ENCODE results near the gene SIT1.
A peak's percentile ranks its signal among the peaks of the same experiment; 100 is the strongest.

The SIT1 gene

DNA sequence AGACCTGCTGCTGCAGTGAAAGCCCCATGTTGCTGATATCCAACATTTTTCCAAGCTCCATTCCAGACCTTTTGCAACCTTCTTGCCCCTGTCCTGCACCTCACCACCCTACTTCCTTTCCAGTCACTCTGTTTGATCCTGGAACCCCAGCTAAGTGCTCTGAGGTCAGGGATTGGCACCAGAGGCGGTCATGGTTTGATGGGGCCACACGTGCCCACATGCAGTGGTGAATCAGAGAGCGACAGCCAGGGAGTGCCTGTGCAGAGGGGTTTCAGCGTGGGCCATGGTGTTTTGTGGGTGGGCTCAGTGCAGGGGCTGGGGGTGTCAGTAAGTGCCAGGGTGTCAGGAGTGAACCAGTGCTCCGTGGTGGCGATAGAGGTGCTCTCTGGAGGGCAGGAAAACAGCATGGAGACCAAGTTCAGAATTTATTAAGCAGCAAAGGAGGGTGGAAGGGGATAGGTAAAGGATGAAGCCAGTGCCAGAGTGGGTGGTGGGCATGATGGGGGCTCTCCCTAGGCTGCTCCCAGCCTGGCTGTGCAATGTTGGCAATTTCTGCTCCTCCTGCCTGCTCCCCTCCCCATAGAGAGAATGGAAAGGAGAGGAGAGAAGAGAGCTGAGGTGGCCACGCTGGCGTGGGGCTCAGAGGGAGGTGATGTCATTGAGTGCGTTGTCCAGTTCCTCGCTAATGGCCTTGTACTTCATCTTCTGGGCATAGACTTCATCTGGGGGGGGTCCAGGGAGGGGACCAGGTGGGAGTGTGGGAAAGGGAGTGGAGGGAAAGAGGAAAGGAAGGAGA, 32.0 kb upstream of the SIT1 start:
- no peak for DNase-seq (ENCODE audit: low spot score)

DNA sequence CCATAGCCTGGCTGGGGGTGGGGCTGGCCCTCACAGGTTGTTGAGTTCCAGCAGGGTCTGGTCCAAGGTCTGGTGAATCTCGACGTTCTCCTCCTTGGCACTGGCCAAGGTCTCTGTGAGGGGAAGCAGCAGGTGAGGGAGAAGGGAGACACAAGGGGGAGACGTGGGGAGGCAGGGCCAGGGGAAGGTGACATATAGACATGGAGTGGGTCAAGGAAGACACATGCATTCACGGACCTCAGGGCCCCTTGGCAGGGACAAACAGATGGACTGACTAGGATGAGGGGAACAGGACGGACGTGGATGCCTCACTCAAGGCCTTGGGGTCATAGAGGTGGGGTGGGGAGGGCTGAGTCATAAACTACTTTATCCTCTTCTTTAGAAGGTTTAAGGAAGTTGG, 31.3 kb upstream of the SIT1 start:
- DNase-seq (ENCODE audit: low spot score): no peak

DNA sequence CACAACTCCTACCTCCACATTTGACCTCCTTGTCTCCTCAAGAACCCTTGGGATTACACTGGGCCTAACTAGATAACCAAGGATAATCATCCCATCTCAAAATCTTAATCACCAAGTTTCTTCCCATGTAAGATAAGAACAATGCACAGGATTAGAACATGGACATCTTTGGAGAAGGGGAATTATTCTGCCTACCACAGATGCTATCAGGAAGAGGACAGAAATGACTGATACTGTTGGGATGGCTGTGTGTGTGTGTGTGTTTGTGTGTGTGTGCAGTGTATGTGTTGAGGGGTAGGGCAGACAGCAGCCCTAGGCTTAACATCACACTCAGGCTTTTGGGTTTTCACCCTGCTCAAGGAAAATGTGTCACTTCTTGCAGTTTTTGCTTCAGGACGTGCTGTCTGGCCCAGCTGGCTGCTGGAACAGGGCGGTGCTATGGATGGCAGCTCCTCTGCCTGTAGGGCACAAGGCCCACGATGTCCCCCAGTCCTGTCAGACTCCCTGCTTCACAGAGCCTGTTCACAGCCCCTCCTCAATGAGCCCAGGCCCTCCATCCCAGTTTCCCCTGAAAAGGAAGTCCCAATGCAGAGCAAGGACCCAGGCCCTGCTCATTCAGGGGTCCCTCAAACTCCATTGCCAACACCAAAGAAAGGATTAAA, 30.7 kb upstream of the SIT1 start:
- DNase-seq (ENCODE audit: low spot score): no peak

DNA sequence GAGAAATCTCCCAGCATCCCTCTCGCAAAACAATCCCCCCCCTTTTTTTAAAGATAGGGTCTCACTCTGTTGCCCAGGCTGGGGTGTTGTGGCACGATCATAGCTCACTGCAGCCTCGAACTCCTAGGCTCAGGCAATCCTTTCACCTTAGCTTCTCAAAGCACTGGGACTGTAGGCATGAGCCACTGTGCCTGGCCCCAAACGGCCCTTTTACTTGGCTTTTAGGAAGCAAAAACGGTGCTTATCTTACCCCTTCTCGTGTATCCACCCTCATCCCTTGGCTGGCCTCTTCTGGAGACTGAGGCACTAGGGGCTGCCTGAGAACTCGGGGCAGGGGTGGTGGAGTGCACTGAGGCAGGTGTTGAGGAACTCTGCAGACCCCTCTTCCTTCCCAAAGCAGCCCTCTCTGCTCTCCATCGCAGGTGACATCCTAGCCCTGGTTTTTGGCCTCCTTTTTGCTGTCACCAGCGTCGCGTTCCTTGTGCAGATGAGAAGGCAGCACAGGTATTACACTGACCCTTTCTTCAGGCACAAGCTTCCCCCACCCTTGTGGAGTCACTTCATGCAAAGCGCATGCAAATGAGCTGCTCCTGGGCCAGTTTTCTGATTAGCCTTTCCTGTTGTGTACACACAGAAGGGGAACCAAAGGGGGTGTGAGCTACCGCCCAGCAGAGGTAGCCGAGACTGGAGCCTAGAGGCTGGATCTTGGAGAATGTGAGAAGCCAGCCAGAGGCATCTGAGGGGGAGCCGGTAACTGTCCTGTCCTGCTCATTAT, 29.8 kb upstream of the SIT1 start:
- DNase-seq (ENCODE audit: low spot score): no peak

DNA sequence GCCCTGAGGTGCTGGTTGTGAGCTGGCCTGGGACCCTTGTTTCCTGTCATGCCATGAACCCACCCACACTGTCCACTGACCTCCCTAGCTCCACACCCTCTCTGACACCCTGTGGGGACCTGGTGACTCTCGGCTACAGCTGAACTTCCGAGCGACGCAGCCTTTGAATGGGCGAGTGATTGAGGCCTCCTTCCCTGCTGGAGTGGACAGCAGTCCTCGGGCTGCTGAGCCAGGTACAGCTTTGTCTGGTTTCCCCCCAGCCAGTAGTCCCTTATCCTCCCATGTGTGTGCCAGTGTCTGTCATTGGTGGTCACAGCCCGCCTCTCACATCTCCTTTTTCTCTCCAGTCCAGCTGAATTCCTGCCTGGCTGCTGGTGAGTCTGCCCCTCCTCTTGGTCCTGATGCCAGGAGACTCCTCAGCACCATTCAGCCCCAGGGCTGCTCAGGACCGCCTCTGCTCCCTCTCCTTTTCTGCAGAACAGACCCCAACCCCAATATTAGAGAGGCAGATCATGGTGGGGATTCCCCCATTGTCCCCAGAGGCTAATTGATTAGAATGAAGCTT, 29.1 kb upstream of the SIT1 start:
- DNase-seq (ENCODE audit: low spot score): no peak

DNA sequence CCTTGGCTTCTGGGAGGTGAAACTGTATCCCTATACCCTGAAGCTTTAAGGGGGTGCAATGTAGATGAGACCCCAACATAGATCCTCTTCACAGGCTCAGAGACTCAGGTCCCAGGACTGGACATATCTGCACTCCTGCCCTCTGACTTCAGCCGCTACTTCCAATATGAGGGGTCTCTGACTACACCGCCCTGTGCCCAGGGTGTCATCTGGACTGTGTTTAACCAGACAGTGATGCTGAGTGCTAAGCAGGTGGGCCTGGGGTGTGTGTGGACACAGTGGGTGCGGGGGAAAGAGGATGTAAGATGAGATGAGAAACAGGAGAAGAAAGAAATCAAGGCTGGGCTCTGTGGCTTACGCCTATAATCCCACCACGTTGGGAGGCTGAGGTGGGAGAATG, 28.4 kb upstream of the SIT1 start:
- no peak for DNase-seq (ENCODE audit: low spot score)

DNA sequence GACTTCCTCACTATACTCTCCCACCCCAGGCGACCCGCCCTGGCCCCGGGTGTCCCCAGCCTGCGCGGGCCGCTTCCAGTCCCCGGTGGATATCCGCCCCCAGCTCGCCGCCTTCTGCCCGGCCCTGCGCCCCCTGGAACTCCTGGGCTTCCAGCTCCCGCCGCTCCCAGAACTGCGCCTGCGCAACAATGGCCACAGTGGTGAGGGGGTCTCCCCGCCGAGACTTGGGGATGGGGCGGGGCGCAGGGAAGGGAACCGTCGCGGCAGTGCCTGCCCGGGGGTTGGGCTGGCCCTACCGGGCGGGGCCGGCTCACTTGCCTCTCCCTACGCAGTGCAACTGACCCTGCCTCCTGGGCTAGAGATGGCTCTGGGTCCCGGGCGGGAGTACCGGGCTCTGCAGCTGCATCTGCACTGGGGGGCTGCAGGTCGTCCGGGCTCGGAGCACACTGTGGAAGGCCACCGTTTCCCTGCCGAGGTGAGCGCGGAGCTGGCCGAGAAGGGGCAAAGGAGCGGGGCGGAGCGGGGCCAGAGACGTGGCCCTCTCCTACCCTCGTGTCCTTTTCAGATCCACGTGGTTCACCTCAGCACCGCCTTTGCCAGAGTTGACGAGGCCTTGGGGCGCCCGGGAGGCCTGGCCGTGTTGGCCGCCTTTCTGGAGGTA, 25.1 kb upstream of the SIT1 start:
- no peak for DNase-seq (ENCODE audit: low spot score)

DNA sequence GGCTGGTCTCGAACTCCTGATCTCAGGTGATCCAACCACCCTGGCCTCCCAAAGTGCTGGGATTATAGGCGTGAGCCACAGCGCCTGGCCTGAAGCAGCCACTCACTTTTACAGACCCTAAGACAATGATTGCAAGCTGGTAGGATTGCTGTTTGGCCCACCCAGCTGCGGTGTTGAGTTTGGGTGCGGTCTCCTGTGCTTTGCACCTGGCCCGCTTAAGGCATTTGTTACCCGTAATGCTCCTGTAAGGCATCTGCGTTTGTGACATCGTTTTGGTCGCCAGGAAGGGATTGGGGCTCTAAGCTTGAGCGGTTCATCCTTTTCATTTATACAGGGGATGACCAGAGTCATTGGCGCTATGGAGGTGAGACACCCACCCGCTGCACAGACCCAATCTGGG, 24.5 kb upstream of the SIT1 start:
- DNase-seq (ENCODE audit: low spot score): no peak

DNA sequence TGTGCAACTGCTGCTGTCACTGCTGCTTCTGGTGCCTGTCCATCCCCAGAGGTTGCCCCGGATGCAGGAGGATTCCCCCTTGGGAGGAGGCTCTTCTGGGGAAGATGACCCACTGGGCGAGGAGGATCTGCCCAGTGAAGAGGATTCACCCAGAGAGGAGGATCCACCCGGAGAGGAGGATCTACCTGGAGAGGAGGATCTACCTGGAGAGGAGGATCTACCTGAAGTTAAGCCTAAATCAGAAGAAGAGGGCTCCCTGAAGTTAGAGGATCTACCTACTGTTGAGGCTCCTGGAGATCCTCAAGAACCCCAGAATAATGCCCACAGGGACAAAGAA, 23.3 kb upstream of the SIT1 start:
- no peak for DNase-seq (ENCODE audit: low spot score)

DNA sequence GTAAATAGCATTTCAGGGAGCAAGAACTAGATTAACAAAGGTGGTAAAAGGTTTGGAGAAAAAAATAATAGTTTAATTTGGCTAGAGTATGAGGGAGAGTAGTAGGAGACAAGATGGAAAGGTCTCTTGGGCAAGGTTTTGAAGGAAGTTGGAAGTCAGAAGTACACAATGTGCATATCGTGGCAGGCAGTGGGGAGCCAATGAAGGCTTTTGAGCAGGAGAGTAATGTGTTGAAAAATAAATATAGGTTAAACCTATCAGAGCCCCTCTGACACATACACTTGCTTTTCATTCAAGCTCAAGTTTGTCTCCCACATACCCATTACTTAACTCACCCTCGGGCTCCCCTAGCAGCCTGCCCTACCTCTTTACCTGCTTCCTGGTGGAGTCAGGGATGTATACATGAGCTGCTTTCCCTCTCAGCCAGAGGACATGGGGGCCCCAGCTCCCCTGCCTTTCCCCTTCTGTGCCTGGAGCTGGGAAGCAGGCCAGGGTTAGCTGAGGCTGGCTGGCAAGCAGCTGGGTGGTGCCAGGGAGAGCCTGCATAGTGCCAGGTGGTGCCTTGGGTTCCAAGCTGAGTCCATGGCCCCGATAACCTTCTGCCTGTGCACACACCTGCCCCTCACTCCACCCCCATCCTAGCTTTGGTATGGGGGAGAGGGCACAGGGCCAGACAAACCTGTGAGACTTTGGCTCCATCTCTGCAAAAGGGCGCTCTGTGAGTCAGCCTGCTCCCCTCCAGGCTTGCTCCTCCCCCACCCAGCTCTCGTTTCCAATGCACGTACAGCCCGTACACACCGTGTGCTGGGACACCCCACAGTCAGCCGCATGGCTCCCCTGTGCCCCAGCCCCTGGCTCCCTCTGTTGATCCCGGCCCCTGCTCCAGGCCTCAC, 22.6 kb upstream of the SIT1 start, which contains the start of gene CA9:
Gene CA9, plus strand, starts transcription at position 797 of the 893 bp plus-strand sequence. Its CDS starts 32 bp downstream, at position 829.
- DNase-seq (ENCODE audit: low spot score): no peak

DNA sequence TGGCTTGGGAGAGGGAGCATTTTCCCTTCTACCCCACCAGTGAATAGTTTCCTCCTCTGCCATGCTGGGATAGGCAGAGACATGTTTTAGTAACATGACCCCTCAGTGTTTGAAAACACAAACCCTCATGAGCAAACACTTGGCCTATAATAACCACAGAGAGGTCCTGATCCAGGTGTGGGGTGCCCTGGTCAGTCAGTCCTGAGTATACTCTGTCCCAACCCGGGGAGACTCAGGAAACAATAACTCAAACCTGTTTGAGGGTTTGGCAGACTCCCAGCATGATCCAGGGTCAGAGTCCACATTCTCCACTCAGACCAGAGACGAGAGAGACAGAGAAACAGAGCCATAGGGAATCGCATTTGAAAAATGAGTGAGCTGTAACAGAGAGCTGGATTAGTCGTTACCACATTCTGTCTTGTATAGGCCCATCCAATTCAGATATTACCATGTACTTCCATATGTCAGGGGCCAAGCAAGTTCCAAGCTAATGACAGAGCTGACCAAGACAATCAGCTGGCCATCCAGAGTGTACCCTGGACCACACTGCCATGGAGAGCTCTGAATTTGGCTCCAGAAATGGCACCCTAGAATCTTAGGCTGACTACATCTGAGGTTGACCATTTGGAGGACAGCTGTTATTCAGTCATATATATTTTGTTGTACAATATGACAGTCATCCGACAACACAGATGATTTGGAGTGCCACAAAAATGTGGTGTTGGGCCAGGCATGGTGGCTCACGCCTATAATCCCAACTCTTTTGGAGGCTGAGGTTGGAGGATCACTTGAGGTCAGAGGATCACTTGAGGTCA, 18.8 kb upstream of the SIT1 start:
- peak; percentile 73 for DNase-seq (ENCODE audit: low spot score)

DNA sequence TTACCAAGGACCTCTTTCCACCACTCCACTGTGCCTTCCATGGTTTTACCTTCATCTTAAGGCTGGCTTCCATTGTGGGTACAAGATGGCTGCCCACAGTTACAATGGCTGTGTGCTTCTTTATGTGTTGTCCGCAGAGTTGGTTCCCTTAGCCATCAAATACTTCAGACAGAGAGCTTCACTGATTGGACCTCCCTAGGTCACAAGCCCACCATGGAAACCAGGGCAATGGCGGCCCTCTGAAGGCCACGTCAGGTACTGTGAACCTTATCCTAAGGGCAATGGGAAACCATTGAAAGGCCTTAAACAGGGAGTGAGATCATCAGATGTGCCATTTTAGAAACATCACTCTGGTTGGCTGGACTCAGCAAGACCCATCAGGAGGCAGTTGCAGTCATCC, 17.2 kb upstream of the SIT1 start:
- no peak for DNase-seq (ENCODE audit: low spot score)

DNA sequence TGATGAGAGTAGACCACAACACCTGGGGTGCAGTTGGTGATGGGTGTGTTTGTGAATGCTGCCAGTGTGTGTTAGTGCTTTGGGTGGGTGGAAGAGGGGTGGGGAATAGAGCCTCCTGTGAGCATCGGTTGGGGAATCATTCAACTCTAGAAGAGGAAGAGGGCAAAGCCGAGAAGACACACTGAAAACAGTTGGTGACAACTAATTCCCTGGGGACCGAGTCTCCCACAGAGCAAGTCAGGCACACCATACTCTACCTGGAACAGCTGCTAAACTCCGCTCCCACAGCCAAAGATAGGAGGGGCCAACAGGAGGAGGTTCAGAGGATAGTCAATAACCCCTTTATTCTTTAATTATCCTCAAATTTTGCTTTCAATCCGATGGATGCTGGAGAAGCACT, 15.8 kb upstream of the SIT1 start:
- no peak for DNase-seq (ENCODE audit: low spot score)

DNA sequence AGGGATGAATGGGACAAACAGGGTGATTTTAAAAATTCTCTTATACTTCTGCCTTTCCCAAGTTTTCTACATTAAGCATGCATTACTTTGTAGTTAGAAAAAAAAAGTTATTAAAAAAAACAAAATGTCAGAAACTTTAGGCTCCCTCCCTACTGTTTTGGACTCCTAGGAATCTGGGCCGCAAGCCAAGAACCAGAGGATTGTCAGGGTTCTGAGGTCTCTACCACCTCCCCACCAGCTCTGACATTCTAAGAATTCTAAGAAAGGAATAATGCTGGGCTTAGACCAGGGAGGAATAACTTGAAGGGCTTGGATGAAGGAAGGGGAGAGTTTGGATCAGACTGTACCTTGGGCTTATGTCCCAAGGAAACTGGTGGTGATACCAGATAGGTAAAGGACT, 15.3 kb upstream of the SIT1 start:
- DNase-seq (ENCODE audit: low spot score): no peak

DNA sequence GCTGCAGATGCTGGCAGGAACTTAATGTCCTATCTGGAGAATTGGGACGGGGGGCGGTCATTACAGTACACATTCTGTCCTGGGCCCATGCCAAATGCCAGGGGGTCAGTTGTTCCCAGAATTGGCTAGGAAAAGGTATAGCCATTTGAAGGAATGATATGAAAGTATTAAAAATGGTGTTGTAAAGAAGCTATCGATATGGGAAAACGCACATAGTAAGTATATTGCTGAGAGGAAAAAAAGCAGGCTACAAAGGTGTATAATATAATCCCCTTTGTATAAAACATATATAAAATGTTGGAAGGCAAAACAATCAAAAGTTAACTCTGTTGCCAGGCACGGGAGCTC, 14.7 kb upstream of the SIT1 start:
- no peak for DNase-seq (ENCODE audit: low spot score)

DNA sequence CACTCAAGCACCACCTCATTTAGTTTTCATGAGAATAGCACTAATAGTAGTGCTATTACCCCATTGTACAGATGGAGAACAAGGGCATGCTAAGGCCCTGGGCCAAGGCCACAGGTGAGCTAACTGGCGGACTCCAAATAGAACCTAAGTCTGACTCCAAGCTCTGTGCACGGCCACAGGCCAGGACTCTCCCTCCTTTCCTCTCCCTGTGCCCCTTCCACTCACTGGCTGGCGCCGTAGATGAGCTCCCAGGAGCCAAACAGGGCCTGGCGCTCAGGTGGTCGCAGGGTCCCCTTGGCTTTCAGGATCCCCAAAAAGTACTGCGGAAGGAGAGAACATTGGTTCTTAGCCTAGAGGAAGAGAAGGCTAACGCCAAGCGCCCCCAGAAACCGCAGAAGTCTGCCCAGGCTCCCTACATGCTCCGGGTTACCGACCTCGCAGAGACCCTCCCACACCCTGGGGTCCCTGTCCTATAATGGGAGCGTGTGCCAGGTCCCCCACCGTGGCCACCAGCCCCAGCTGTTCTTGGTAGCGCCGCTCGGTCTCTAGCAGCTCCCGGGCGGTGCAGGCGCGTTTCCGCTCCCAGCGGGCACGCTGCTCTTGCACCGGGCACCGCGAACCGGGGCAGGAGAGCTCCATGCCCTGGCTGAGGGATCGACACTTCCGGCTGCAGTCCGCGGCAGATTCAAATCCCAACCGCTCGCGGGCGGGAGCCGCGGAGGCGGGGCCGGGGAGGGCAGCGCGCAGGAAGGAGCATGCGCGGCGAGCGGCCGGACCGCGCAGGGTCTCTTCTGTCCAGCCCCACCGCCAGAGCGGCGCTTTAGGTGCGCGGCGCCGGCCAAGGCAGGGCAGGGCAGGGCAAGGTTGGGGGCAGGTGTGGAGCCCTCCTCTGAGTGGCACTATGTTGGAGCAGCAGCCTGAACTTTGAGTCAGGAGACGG, 14.1 kb upstream of the SIT1 start, which contains the start of gene ARHGEF39:
Gene ARHGEF39, minus strand, starts transcription at position 665 of the 940 bp plus-strand sequence. Its CDS starts 26 bp downstream, at position 639.
- peak; percentile 91 for DNase-seq (ENCODE audit: low spot score)

DNA sequence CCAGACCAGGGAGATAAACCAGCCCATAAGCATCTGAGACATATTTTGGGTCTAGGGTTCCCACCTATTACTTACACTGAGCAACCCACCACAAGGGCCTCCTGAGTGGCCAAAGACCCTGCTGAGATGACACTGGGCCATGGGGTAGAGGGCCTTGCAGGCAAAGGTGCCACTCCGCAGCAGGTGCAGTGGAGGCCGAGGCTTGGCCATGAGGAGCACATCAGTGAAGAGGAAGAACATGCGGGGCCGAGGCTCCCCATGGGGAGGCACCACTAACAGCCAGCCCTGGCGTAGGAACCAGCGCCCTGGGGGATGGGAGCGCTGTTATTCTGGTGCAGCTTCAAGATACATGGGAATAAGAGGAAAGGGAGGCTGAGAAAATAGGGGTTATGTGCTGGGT, 11.7 kb upstream of the SIT1 start:
- no peak for DNase-seq (ENCODE audit: low spot score)

DNA sequence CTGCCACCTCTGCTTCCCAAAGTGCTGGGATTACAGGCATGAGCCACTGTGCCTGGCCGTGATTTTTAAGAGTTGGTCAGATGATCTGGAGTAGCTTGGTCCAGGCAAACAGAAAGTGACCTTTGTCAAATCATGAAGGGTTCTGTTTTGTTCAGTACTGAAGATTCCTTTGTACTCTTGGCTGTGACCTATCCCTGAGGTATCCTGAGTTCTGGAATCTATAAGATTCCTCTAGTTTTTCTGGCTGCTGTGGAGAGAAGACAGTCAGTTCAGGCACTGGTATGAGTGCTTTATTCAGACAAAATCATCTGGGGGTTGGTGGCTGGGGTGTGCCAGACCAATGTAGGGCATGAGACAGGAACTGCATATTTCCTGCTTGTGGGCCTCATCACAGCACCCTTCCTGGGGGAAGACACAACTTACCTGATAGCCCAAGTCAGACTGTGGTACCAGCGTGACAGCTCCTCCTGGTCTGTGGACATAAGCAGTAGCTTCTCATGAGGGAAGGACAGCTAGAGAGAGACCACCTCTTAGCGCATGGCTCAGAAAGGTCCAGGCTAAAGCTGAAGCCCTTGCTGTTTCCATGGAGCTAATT, 11.1 kb upstream of the SIT1 start:
- no peak for DNase-seq (ENCODE audit: low spot score)

DNA sequence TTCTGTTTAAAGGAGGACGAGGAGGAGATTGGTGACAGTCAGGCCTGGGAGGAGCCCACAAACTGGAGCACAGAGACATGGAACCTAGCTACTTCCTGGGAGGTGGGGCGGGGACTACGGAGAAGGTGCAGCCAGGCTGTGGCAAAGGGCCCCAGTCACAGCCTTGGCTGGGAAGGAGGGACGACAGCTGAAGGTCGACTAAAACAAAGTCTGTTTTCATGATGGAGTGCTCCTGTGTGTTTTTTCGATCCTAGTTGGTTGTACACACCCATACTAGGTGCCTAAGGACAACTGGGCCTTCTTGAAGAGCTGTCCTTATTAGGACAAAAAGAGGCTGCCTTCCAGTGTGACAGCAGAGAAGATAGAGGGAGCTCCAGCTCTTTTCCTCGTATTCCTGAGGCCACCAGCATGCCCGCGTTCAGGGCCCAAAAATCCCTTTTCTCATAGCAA, 10.3 kb upstream of the SIT1 start:
- peak; percentile 66 for DNase-seq (ENCODE audit: low spot score)
